Activated CD8-positive, alpha-beta T cell treated with anti-CD3 and anti-CD28 coated beads for 36 hours (primary cell): ENCODE results near the gene NDUFB3. TPM values are rescaled to one million over a fixed set of nuclear protein-coding genes. Genes with fewer than 3 reads are reported as not detected.
"Not testable (repeated sequence)": the region's sequence is repeated elsewhere in the genome, so short reads cannot be mapped to it uniquely, and the experiment has no call there.

ENCODE experiments used
- ATAC-seq: fragments of 200-7000 bp; cut with Tn5 transposase; one replicate; pipeline ENCODE4 v1.10.0; 2021; ENCODE audit warnings: mild to moderate bottlenecking, moderate library complexity
- CTCF ChIA-PET: fragments of 350-600 bp; sonication (Branson Sonifier 250); formaldehyde crosslinking; loops from one replicate; lab custom pipeline; 2021; ENCODE audit warnings: antibody characterized with exemption; lab: Charles Lee
- POLR2A ChIA-PET: fragments of 350-600 bp; sonication (Branson Sonifier 250); formaldehyde crosslinking; loops from one replicate; lab custom pipeline; 2021; ENCODE audit warnings: antibody characterized with exemption; lab: Charles Lee
- DNase-seq: peaks from one replicate; pipeline ENCODE4 v3.0.0-alpha.2; 2020
- H3K27ac Mint-ChIP-seq: one replicate; pipeline ENCODE4 v1.8.0; 2021; ENCODE audit warnings: mild to moderate bottlenecking, mixed read lengths
- H3K27me3 Mint-ChIP-seq: one replicate; pipeline ENCODE4 v1.8.0; 2021; ENCODE audit warnings: mixed read lengths
- H3K36me3 Mint-ChIP-seq: one replicate; pipeline ENCODE4 v1.8.0; 2021; ENCODE audit warnings: low read depth, mixed read lengths
- H3K4me1 Mint-ChIP-seq: one replicate; pipeline ENCODE4 v1.8.0; 2021; ENCODE audit warnings: low read depth, mixed read lengths
- H3K4me3 Mint-ChIP-seq: one replicate; pipeline ENCODE4 v1.8.0; 2021; ENCODE audit warnings: mild to moderate bottlenecking, moderate library complexity, mixed read lengths
- H3K9me3 Mint-ChIP-seq: one replicate; pipeline ENCODE4 v1.8.0; 2021; ENCODE audit warnings: mixed read lengths
- intact Hi-C: fragments of 100-400 bp; cut with micrococcal nuclease; formaldehyde crosslinking; loops from one replicate; pipeline ENCODE4 v1.10.0; 2022
- total RNA-seq, 2 experiments: library from RNA; stranded (reverse); gene quantifications; one replicate each; pipeline ENCODE4 v1.2.3, GENCODE V29; 2021
- TF ChIP-seq, protein P1 (sequence below): fragments of 200-600 bp; IDR thresholded peaks from one replicate; pipeline ENCODE4 v1.8.0; 2022; ENCODE audit warnings: antibody characterized with exemption, mild to moderate bottlenecking

Gene NDUFB3
- total RNA-seq, 2 experiments from 2014 or later, result 134 to 140 TPM

DNA sequence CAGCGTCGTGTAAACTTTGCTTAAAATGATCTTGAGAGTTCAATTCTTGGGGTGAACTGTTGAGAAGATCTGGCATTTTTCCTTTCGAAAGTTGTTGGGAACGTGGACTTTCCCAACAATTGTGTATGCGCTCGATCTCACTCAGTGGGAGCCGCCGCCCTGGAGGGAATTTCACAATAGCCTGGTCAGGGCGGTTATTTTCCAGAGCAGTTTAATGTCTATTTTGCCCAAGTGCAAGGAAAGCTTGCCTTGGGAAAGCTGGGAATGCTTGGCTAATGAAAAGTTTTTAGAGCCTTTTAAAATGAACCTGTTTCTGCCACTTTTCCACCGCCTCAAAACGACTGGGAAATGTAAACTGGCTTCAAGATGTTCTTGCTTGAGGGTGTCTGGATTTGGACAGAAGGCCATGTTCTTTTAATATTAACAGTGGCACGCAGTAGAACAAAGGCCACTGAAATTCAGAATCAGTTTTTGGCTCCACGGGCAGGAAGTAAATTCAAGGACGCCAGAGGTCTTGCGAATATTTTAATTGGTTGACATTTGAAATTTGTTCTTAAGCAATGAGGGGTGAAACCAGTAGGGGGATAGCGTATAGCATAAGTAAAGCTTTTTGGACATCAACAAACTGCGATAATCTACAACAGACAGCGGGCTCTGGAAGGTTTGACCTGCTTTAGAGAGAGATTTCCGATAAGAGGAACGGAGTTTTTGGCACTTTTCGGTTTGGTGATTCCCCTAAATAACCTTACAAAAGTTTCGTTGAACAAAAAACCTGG, 45.3 kb downstream of the NDUFB3 start:
- POLR2A ChIA-PET, result interaction anchor here (0.6 to 5.3 kb wide), 36 partner anchors 8 to 667 kb away, joined by 3 to 42 read pairs (median 4); partner anchors contain the start of genes CASP10, CASP8, CLK1 and HYCC2
- H3K4me1 Mint-ChIP-seq, result peaks cover 34% of the 10 kb centered on the region
- H3K27ac Mint-ChIP-seq, result peak overlapping the region; percentile 92
- intact Hi-C loops, result loop anchor here (1.0 to 5.0 kb wide), 2 partner anchors 13 to 45 kb away; partner anchors contain the start of genes HYCC2 and NDUFB3
- no peaks in the 10 kb centered on the region for H3K9me3 Mint-ChIP-seq
- H3K36me3 Mint-ChIP-seq, result peaks cover 38% of the 10 kb centered on the region
- CTCF ChIA-PET, result interaction anchor here (0.7 to 5.5 kb wide), 16 partner anchors 13 to 253 kb away, joined by 3 to 93 read pairs (median 6); partner anchors contain the start of genes CLK1, HYCC2 and ORC2
- peak overlapping the region; percentile 95 for H3K4me3 Mint-ChIP-seq
- TF ChIP-seq, protein P1, sequence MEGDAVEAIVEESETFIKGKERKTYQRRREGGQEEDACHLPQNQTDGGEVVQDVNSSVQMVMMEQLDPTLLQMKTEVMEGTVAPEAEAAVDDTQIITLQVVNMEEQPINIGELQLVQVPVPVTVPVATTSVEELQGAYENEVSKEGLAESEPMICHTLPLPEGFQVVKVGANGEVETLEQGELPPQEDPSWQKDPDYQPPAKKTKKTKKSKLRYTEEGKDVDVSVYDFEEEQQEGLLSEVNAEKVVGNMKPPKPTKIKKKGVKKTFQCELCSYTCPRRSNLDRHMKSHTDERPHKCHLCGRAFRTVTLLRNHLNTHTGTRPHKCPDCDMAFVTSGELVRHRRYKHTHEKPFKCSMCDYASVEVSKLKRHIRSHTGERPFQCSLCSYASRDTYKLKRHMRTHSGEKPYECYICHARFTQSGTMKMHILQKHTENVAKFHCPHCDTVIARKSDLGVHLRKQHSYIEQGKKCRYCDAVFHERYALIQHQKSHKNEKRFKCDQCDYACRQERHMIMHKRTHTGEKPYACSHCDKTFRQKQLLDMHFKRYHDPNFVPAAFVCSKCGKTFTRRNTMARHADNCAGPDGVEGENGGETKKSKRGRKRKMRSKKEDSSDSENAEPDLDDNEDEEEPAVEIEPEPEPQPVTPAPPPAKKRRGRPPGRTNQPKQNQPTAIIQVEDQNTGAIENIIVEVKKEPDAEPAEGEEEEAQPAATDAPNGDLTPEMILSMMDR, result peak; percentile 31
- DNase-seq (peak; percentile 70), ATAC-seq (peak; percentile 53)
- no peaks in the 10 kb centered on the region for H3K27me3 Mint-ChIP-seq

DNA sequence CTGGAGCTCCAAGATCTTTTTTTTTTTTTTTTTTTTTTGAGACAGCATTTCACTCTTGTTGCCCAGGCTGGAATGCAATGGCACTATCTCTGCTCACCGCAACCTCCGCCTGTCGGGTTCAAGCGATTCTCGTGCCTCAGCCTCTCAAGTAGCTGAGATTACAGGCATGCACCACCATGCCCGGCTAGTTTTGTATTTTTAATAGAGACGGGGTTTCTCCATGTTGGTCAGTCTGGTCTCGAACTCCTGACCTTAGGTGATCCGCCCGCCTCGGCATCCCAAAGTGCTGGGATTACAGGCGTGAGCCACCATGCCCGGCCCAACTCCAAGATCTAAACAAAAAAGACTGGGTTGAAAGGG, 45.9 kb downstream of the NDUFB3 start:
- Mint-ChIP-seq H3K4me1 (peaks cover 37% of the 10 kb centered on the region), H3K36me3 (peaks cover 44% of the 10 kb centered on the region), H3K27ac (peak overlapping the region; percentile 92), H3K4me3 (peak overlapping the region; percentile 95)
- DNase-seq, result peak; percentile 64
- CTCF ChIA-PET, result interaction anchor here (0.7 to 5.5 kb wide), 17 partner anchors 13 to 254 kb away, joined by 3 to 93 read pairs (median 5); partner anchors contain the start of genes CLK1, HYCC2 and ORC2
- intact Hi-C loops, result loop anchor here (1.0 to 5.0 kb wide), 2 partner anchors 13 to 45 kb away; partner anchors contain the start of genes HYCC2 and NDUFB3
- H3K9me3 Mint-ChIP-seq, H3K27me3 Mint-ChIP-seq: not testable (repeated sequence)
- ATAC-seq, result peak; percentile 1
- POLR2A ChIA-PET, result interaction anchor here (0.8 to 5.3 kb wide), 25 partner anchors 8 to 304 kb away, joined by 3 to 42 read pairs (median 5); partner anchors contain the start of genes CASP10, CASP8, CLK1 and HYCC2

DNA sequence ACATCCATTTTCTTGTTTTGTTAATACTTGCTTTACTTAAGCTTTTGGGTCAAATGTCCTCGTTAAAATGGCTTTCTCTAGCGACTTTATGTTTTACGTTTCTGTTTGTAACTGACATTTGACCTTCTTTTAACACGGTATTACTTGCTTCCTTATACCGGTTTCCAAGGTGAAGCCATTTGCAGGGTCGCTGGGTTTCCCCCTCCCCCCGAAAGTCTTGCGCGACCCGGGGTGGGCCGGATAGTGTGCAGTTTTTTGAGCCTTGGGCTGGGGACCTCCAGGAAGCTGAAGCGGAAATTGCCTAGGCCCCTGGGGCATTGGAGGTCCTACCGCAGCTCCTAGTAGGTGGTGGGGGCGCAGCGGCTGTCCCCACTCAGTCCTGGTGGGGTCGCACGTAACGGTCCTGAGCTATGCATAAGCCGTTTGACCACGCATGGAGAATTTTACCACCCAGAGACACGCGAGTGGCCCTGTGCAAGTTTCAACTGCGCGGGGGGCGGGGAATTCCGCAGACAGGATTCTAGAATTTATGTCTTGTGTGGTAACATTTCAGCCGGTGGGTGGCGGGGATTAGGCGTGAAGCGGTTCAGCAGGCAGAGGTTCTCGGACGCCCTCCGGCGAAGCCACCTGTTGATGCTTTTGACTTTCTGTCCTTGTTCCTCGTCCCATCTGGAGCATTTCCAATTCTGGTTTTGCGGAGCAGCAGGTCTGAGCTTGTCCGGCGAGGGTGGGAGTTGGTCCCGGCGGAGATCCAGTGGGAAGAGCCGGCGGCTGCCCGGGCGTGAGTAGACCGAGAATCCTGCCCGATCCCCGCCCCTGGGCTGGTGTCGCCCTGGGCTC, 46.5 kb downstream of the NDUFB3 start:
- POLR2A ChIA-PET, result interaction anchor here (0.6 to 5.3 kb wide), 28 partner anchors 9 to 1794 kb away, joined by 3 to 42 read pairs (median 4); partner anchors contain the start of genes CARF, CASP10, CASP8 and CLK1
- DNase-seq (peak; percentile 97), ATAC-seq (peak; percentile 45)
- H3K36me3 Mint-ChIP-seq, result peaks cover 50% of the 10 kb centered on the region
- peaks cover 43% of the 10 kb centered on the region for H3K4me1 Mint-ChIP-seq
- H3K27me3 Mint-ChIP-seq, result no peaks in the 10 kb centered on the region
- CTCF ChIA-PET, result interaction anchor here (1.0 to 5.5 kb wide), 16 partner anchors 12 to 254 kb away, joined by 3 to 93 read pairs (median 6); partner anchors contain the start of genes CLK1, HYCC2 and ORC2
- no peaks in the 10 kb centered on the region for H3K9me3 Mint-ChIP-seq
- TF ChIP-seq, protein P1, result peak; percentile 43
- intact Hi-C loops, result loop anchor here (5.0 kb wide), 1 partner anchor 46 kb away; the partner anchor contains the start of genes HYCC2 and NDUFB3
- peak overlapping the region; percentile 95 for H3K4me3 Mint-ChIP-seq
- peak overlapping the region; percentile 92 for H3K27ac Mint-ChIP-seq

DNA sequence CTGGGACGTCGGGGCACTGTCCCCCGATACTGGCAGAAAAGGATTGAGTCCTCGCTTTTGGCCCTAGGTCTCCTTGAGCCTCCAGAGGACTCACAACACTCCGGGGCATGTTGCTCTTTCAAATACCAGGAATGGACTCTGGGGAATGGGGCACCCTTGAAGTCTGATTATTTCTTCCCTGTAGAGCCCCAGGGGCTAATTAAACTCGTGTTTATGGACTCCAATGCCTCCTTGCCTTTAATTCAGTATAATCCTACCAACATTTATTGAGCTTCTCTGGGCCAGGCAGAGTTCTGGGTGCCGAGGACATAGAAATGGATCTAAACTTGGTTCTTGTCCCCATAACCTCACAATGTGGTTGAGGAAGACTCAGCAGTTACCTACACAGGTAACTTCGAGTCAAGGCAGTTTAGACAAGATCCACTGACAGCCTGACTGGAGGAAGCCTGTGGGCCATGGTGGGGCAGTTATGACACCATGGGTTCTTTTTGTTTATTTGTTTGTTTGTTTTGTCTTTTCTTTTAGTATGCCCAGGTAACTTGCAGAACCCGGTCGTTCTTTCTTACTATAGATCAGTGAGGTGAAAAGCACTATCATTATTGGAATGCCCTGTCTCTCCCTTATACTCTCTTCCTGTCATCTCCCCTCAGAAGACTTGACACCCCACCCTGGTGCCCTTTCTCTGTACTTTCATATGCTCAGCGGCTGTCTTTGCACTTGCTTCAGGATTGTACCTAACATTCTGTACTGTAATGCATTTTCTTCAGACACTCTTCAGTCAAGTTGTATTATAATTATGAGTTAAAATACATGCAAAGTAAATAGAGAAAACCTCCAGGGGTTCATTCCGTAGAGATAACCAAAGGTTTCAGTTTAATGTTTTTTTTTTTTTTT, 47.4 kb downstream of the NDUFB3 start:
- H3K4me3 Mint-ChIP-seq, result peak overlapping the region; percentile 95
- H3K9me3 Mint-ChIP-seq, result no peaks in the 10 kb centered on the region
- ATAC-seq, result peak; percentile 1
- H3K27me3 Mint-ChIP-seq, result no peaks in the 10 kb centered on the region
- TF ChIP-seq, protein P1, result no peak
- H3K36me3 Mint-ChIP-seq, result peaks cover 57% of the 10 kb centered on the region
- H3K4me1 Mint-ChIP-seq, result peaks cover 48% of the 10 kb centered on the region
- peak; percentile 63 for DNase-seq
- CTCF ChIA-PET, result interaction anchor here (1.3 to 5.5 kb wide), 10 partner anchors 11 to 218 kb away, joined by 3 to 93 read pairs (median 8); partner anchors contain the start of genes HYCC2 and ORC2
- intact Hi-C loops, result loop anchor here (5.0 kb wide), 1 partner anchor 47 kb away; the partner anchor contains the start of genes HYCC2 and NDUFB3
- peak overlapping the region; percentile 92 for H3K27ac Mint-ChIP-seq
- POLR2A ChIA-PET, result interaction anchor here (0.9 to 5.3 kb wide), 17 partner anchors 15 to 305 kb away, joined by 3 to 42 read pairs (median 4); partner anchors contain the start of genes CASP8, CLK1, HYCC2 and NDUFB3
